Panc1 (cell line): ENCODE data around the gene SWAP70. TPM values are rescaled to one million over a fixed set of nuclear protein-coding genes. Genes with fewer than 3 reads are reported as not detected.
A peak's percentile ranks its signal among the peaks of the same experiment; 100 is the strongest.

Experiments used
- ATAC-seq: fragments of 200-7000 bp; cut with Tn5 transposase; 2 replicates; pipeline ENCODE4 v1.9.1; 2020; ENCODE audit warnings: mild to moderate bottlenecking, moderate library complexity
- Bru-seq: library from RNA; stranded (reverse); fragments of 400-500 nt; gene quantifications from one replicate; lab custom pipeline; 2021; lab: Mats Ljungman, UMichigan
- BruChase-seq, 2 experiments: library from RNA; stranded (reverse); fragments of 400-500 nt; gene quantifications; one replicate each; lab custom pipeline; 2021; lab: Mats Ljungman, UMichigan
- BruUV-seq: library from RNA; stranded (reverse); fragments of 400-500 nt; replicated peaks from 2 replicates; lab custom pipeline; 2021; lab: Mats Ljungman, UMichigan
- CTCF ChIA-PET: fragments of 300-600 bp; sonication (Branson Sonifier 250); formaldehyde crosslinking; loops from one replicate; lab custom pipeline; 2022; ENCODE audit warnings: antibody characterized with exemption; lab: Charles Lee
- POLR2A ChIA-PET: fragments of 300-600 bp; sonication (Branson Sonifier 250); formaldehyde crosslinking; loops from one replicate; lab custom pipeline; 2022; ENCODE audit warnings: antibody characterized with exemption; lab: Charles Lee
- DNase-seq: peaks from one replicate; pipeline ENCODE4 v3.0.0-alpha.2; 2010; ENCODE audit warnings: low read depth, low spot score
- H3K27ac ChIP-seq: 2 replicates; pipeline ENCODE4 v1.5.1; 2011; ENCODE audit warnings: mild to moderate bottlenecking, low read length, inconsistent platforms
- H3K27me3 ChIP-seq: fragments of 200-500 bp; sonication (Bioruptor generic); 2 replicates; pipeline ENCODE4 v1.6.0; 2014; ENCODE audit warnings: low read length, inconsistent platforms; ENCODE audit not compliant: control insufficient read depth, insufficient read depth
- H3K36me3 ChIP-seq: fragments of 200-500 bp; sonication (Bioruptor generic); 2 replicates; pipeline ENCODE4 v1.5.1; 2014; ENCODE audit warnings: inconsistent platforms, mild to moderate bottlenecking, low read length, moderate library complexity; ENCODE audit not compliant: control insufficient read depth, insufficient read depth
- H3K4me1 ChIP-seq: 2 replicates; pipeline ENCODE4 v1.5.1; 2011; ENCODE audit warnings: inconsistent platforms, mild to moderate bottlenecking, low read length, moderate library complexity; ENCODE audit not compliant: control insufficient read depth, insufficient read depth
- H3K4me3 ChIP-seq, 2 experiments: 2 replicates each; pipeline ENCODE4 v1.5.1; 2011 to 2012; ENCODE audit warnings: low read depth in 2 of 2, low read length in 2 of 2, mild to moderate bottlenecking in 2 of 2, inconsistent platforms in 1 of 2, moderate library complexity in 1 of 2
- H3K9me3 ChIP-seq: fragments of 200-500 bp; sonication (Bioruptor generic); 2 replicates; pipeline ENCODE4 v1.5.1; 2014; ENCODE audit warnings: low read depth, mild to moderate bottlenecking, inconsistent platforms, low read length, moderate library complexity; ENCODE audit not compliant: control insufficient read depth, insufficient read depth
- CTCF ChIP-seq: fragments of 450-650 bp; IDR thresholded peaks from 2 replicates; pipeline ENCODE4 v1.5.1; 2017; ENCODE audit warnings: mild to moderate bottlenecking
- POLR2AphosphoS5 ChIP-seq: IDR thresholded peaks from 2 replicates; pipeline ENCODE4 v1.6.1; 2012; ENCODE audit warnings: mild to moderate bottlenecking, low read depth, low read length, moderate library complexity
- REST ChIP-seq, 2 experiments: IDR thresholded peaks; 2 replicates each; pipeline ENCODE4 v1.6.1; 2011 to 2012; ENCODE audit warnings: low read depth in 2 of 2, control low read depth in 1 of 2, low read length in 1 of 2, mild to moderate bottlenecking in 1 of 2, moderate library complexity in 1 of 2; ENCODE audit not compliant: insufficient read depth in 1 of 2
- SIN3A ChIP-seq: IDR thresholded peaks from 2 replicates; pipeline ENCODE4 v1.6.1; 2012; ENCODE audit warnings: low read depth, mild to moderate bottlenecking, low read length, moderate library complexity, borderline replicate concordance; ENCODE audit not compliant: insufficient read depth
- TCF7L2 ChIP-seq: IDR thresholded peaks from 2 replicates; pipeline ENCODE4 v1.6.1; 2011; ENCODE audit warnings: mild to moderate bottlenecking, low read depth, low read length, inconsistent platforms
- in situ Hi-C: cut with HindIII; loops from 2 replicates; pipeline ENCODE4 v1.10.0; 2016; ENCODE audit warnings: low sequenced_read_pairs, low pct_unique_long_range_greater_than_20kb
- intact Hi-C: fragments of 100-400 bp; cut with micrococcal nuclease; formaldehyde crosslinking; loops from one replicate; pipeline ENCODE4 v1.10.0; 2022; ENCODE audit not compliant: unreplicated experiment
- long read RNA-seq: library from polyadenylated mRNA; unstranded; transcript quantifications from one replicate; pipeline ENCODE4 v2.0.0, GENCODE V29; 2021; ENCODE audit not compliant: unreplicated experiment
- polyA plus RNA-seq: library from polyadenylated mRNA; unstranded; fragments of >200 nt; gene quantifications from one replicate; pipeline ENCODE4 v1.2.1, GENCODE V29; 2012; ENCODE audit warnings: missing spikeins; ENCODE audit not compliant: insufficient read length
- total RNA-seq: library from RNA; stranded (reverse); gene quantifications from one replicate; pipeline ENCODE4 v1.2.1, GENCODE V29; 2021; ENCODE audit not compliant: unreplicated experiment

Gene SWAP70
- 96.0 TPM for total RNA-seq
- 88.3 TPM for polyA plus RNA-seq
- Bru-seq, nascent RNA = percentile 97 among the genes with signal in this experiment
- percentile 94 among the genes with signal in this experiment for BruChase-seq, experiment 1, labeled RNA remaining after a 2-hour chase
- BruChase-seq, experiment 2, labeled RNA remaining after a 6-hour chase = percentile 95 among the genes with signal in this experiment
- long read RNA-seq, full-length matches to known transcripts = 342 of 572 reads
- long read RNA-seq, partial matches to known transcripts = 120 of 572 reads
- long read RNA-seq, other reads (novel, unspliced or antisense) = 110 of 572 reads

- no peaks in the 10 kb centered on the region for H3K36me3 ChIP-seq
- ChIA-PET CTCF (interaction anchor here (0.6 kb wide), 1 partner anchor 95 kb away, joined by 4 read pairs; no protein-coding TSS in a partner anchor), POLR2A (interaction anchor here (0.6 to 0.7 kb wide), 2 partner anchors 74 to 636 kb away, joined by 4 to 11 read pairs; no protein-coding TSS in a partner anchor)
- BruUV-seq = no TSS peak
- DNase-seq (peak; percentile 33), ATAC-seq (peak; percentile 98)
- H3K27ac ChIP-seq = peak within 1 kb of the TSS; percentile 95
- intact Hi-C loops = loop anchor here (5.0 kb wide), 1 partner anchor 51 kb away; no protein-coding TSS in a partner anchor
- no peaks in the 10 kb centered on the region for H3K4me1 ChIP-seq
- TF ChIP-seq POLR2AphosphoS5 (peak; percentile 75), CTCF (no peak), SIN3A (peak; percentile 61; the same call in 1 of the 2 replicates), REST (IDR thresholded peaks at IDR 0.05; ENCODE audit: insufficient read depth in 1 of 2, low read depth in 2 of 2, low read length in 1 of 2) (no peak)
- H3K27me3 ChIP-seq = no peaks in the 10 kb centered on the region
- in situ Hi-C loops = no loop called here
- peaks cover 12% of the 10 kb centered on the region; the same call in 1 of the 2 replicates for H3K9me3 ChIP-seq
- peak within 1 kb of the TSS; percentile 78 to 97 for H3K4me3 ChIP-seq
These were observed at the start of gene SWAP70 for GRCh38 chr11:9663699-9664275. Gene SWAP70 (plus strand): TSS chr11:9664077. CDS start chr11:9664180, 103 bp downstream.

- ATAC-seq = no peak
- TF ChIP-seq SIN3A (no peak), CTCF (no peak), REST (IDR thresholded peaks at IDR 0.05; ENCODE audit: insufficient read depth in 1 of 2, low read depth in 2 of 2, low read length in 1 of 2) (no peak), TCF7L2 (no peak), POLR2AphosphoS5 (no peak)
- no TSS peak for BruUV-seq
- Histone ChIP-seq H3K4me1 (peaks cover 27% of the 10 kb centered on the region), H3K27ac (peak overlapping the region; percentile 95), H3K4me3 (peak overlapping the region; percentile 50 to 76), H3K36me3 (no peaks in the 10 kb centered on the region), H3K27me3 (no peaks in the 10 kb centered on the region), H3K9me3 (no peaks in the 10 kb centered on the region)
- intact Hi-C loops (loop anchor here (2.0 to 10.0 kb wide), 2 partner anchors 134 to 710 kb away; no protein-coding TSS in a partner anchor), in situ Hi-C loops (no loop called here)
- ChIA-PET POLR2A (no interaction called here), CTCF (no interaction called here)
- no peak for DNase-seq
These were observed 48.8 kb upstream of the SWAP70 start for GRCh38 chr11:9615031-9615451.
